Neuronal stem cell (in vitro differentiated cells): ENCODE data around the gene SLC35E1.
A peak's percentile ranks its signal among the peaks of the same experiment; 100 is the strongest.

Experiments used
- DNase-seq: peaks from one replicate; pipeline ENCODE4 v3.0.0-alpha.2; 2013; ENCODE audit warnings: low spot score
- H2AFZ ChIP-seq: one replicate; pipeline ENCODE4 v1.6.1; 2013; ENCODE audit warnings: mild to moderate bottlenecking, low read length, inconsistent platforms
- H2AK5ac ChIP-seq: 2 replicates; pipeline ENCODE4 v1.6.1; 2013; ENCODE audit warnings: low read depth, mild to moderate bottlenecking, inconsistent platforms, low read length, moderate library complexity, mixed read lengths
- H2BK120ac ChIP-seq: 2 replicates; pipeline ENCODE4 v1.6.1; 2013; ENCODE audit warnings: low read depth, mild to moderate bottlenecking, inconsistent platforms, low read length, moderate library complexity, mixed read lengths
- H2BK12ac ChIP-seq: one replicate; pipeline ENCODE4 v1.6.1; 2013; ENCODE audit warnings: low read length, inconsistent platforms
- H2BK15ac ChIP-seq: 2 replicates; pipeline ENCODE4 v1.6.1; 2013; ENCODE audit warnings: mild to moderate bottlenecking, low read length, inconsistent platforms, mixed read lengths
- H2BK5ac ChIP-seq: one replicate; pipeline ENCODE4 v1.6.1; 2013; ENCODE audit warnings: inconsistent platforms, mild to moderate bottlenecking, low read length, moderate library complexity
- H3K14ac ChIP-seq: one replicate; pipeline ENCODE4 v1.6.1; 2013; ENCODE audit warnings: low read length, inconsistent platforms
- H3K18ac ChIP-seq: 2 replicates; pipeline ENCODE4 v1.6.1; 2013; ENCODE audit warnings: low read length, inconsistent platforms
- H3K23ac ChIP-seq: 2 replicates; pipeline ENCODE4 v1.6.1; 2013; ENCODE audit warnings: low read depth, mild to moderate bottlenecking, mixed read lengths, low read length, inconsistent platforms; ENCODE audit not compliant: poor library complexity
- H3K27ac ChIP-seq: replicated peaks from 3 replicates; pipeline ENCODE4 v1.5.1; 2013; ENCODE audit warnings: low read length, inconsistent platforms
- H3K27me3 ChIP-seq, 3 experiments: 2 replicates each; pipeline ENCODE4 v1.6.1; 2013; ENCODE audit warnings: low read length in 3 of 3, mild to moderate bottlenecking in 2 of 3, inconsistent platforms in 1 of 3, low read depth in 1 of 3, mixed read lengths in 1 of 3, moderate library complexity in 1 of 3; ENCODE audit not compliant: control insufficient read depth in 3 of 3, insufficient read depth in 3 of 3
- H3K36me3 ChIP-seq, 2 donors: replicated peaks in 1 of 2; 2 replicates each; pipeline ENCODE4 v1.6.1; 2013; ENCODE audit warnings: low read length in 2 of 2; ENCODE audit not compliant: control insufficient read depth in 2 of 2, insufficient read depth in 2 of 2
- H3K4ac ChIP-seq: 2 replicates; pipeline ENCODE4 v1.6.1; 2013; ENCODE audit warnings: inconsistent platforms, mild to moderate bottlenecking, low read length, moderate library complexity
- H3K4me1 ChIP-seq, 2 donors: 1 replicate in 1 of 2; 2 replicates in 1 of 2; pipeline ENCODE4 v1.6.1; 2013; ENCODE audit warnings: low read length in 2 of 2, low read depth in 1 of 2; ENCODE audit not compliant: control insufficient read depth in 2 of 2, insufficient read depth in 1 of 2
- H3K4me2 ChIP-seq: one replicate; pipeline ENCODE4 v1.6.1; 2013; ENCODE audit warnings: mild to moderate bottlenecking, low read length, inconsistent platforms; ENCODE audit not compliant: insufficient read depth, poor library complexity, severe bottlenecking
- H3K4me3 ChIP-seq, 2 donors: 2 replicates each; pipeline ENCODE4 v1.5.1; 2013; ENCODE audit warnings: low read length in 2 of 2, mild to moderate bottlenecking in 2 of 2, inconsistent platforms in 1 of 2, moderate library complexity in 1 of 2
- H3K79me1 ChIP-seq: one replicate; pipeline ENCODE4 v1.6.1; 2013; ENCODE audit warnings: low read depth, mild to moderate bottlenecking, inconsistent platforms, low read length, moderate library complexity
- H3K9ac ChIP-seq: one replicate; pipeline ENCODE4 v1.6.1; 2013; ENCODE audit warnings: mild to moderate bottlenecking, low read depth, low read length, inconsistent platforms; ENCODE audit not compliant: poor library complexity
- H3K9me3 ChIP-seq, 2 donors: replicated peaks in 1 of 2; 2 replicates each; pipeline versions ENCODE3 to v1.6.1; 2013; ENCODE audit warnings: low read length in 2 of 2, mild to moderate bottlenecking in 2 of 2, inconsistent platforms in 1 of 2, low read depth in 1 of 2, mixed read lengths in 1 of 2, moderate library complexity in 1 of 2; ENCODE audit not compliant: control insufficient read depth in 2 of 2, insufficient read depth in 1 of 2
- H4K8ac ChIP-seq: one replicate; pipeline ENCODE4 v1.6.1; 2013; ENCODE audit warnings: low read depth, mild to moderate bottlenecking, inconsistent platforms, low read length, moderate library complexity
- H4K91ac ChIP-seq: one replicate; pipeline ENCODE4 v1.6.1; 2013; ENCODE audit warnings: low read length, low read depth, mild to moderate bottlenecking, inconsistent platforms; ENCODE audit not compliant: poor library complexity
- WGBS, 2 donors: extraction: QIAGEN DNeasy Blood & Tissue Kit; methylation state at CpG; one replicate each; pipeline ENCODE4 v1.1.7; 2013; ENCODE audit warnings: missing lambda C conversion rate in 2 of 2, mixed read lengths in 1 of 2; ENCODE audit not compliant: insufficient read length in 2 of 2, insufficient replicate concordance in 1 of 2; ENCODE audit errors: extremely low coverage in 2 of 2; 5-methylcytosine and 5-hydroxymethylcytosine counted together

The SLC35E1 gene

GRCh38 chr19:16531380-16531669 is 40.9 kb downstream of the SLC35E1 start:
- no peak overlapping the region for H2BK5ac ChIP-seq
- no peak overlapping the region for H4K91ac ChIP-seq
- no peak overlapping the region for H2AFZ ChIP-seq
- DNase-seq: no peak
- WGBS, 2 donors: no CpG with 5 or more reads among the region's 12 CpGs
- H3K14ac ChIP-seq: no peak overlapping the region
- H3K23ac ChIP-seq: peak overlapping the region; percentile 43
- H4K8ac ChIP-seq: no peak overlapping the region
- no peaks in the 10 kb centered on the region for H3K4me1 ChIP-seq
- H3K27me3 ChIP-seq: no peaks in the 10 kb centered on the region
- no peak overlapping the region for H2BK12ac ChIP-seq
- H3K4ac ChIP-seq: no peak overlapping the region
- no peak overlapping the region for H3K4me2 ChIP-seq
- H2BK120ac ChIP-seq: no peak overlapping the region
- peaks cover 16% of the 10 kb centered on the region for H3K79me1 ChIP-seq
- no peak overlapping the region for H3K27ac ChIP-seq
- no peak overlapping the region for H2AK5ac ChIP-seq
- peaks cover 0 to 2% of the 10 kb centered on the region in 2 donors for H3K9me3 ChIP-seq
- peaks cover 74 to 100% of the 10 kb centered on the region in 2 donors for H3K36me3 ChIP-seq
- H3K4me3 ChIP-seq: no peak overlapping the region
- no peak overlapping the region for H3K9ac ChIP-seq
- no peak overlapping the region for H3K18ac ChIP-seq
- H2BK15ac ChIP-seq: no peak overlapping the region

- peaks cover 76 to 100% of the 10 kb centered on the region in 2 donors for H3K36me3 ChIP-seq
- no peak overlapping the region for H2BK15ac ChIP-seq
- no peak for DNase-seq
- peaks cover 0 to 2% of the 10 kb centered on the region in 2 donors for H3K9me3 ChIP-seq
- no peak overlapping the region for H3K4ac ChIP-seq
- H3K27me3 ChIP-seq: no peaks in the 10 kb centered on the region
- no CpG with 5 or more reads among the region's 43 CpGs for WGBS, 2 donors
- peaks cover 13% of the 10 kb centered on the region for H3K79me1 ChIP-seq
- H3K18ac ChIP-seq: no peak overlapping the region
- no peaks in the 10 kb centered on the region for H3K4me1 ChIP-seq
- no peak overlapping the region for H3K14ac ChIP-seq
- peak overlapping the region; percentile 43 for H3K23ac ChIP-seq
- H3K27ac ChIP-seq: no peak overlapping the region
- no peak overlapping the region for H4K8ac ChIP-seq
- no peak overlapping the region for H3K4me2 ChIP-seq
- H3K4me3 ChIP-seq: no peak overlapping the region
- H4K91ac ChIP-seq: no peak overlapping the region
- H2BK120ac ChIP-seq: no peak overlapping the region
- no peak overlapping the region for H2AFZ ChIP-seq
- H2AK5ac ChIP-seq: no peak overlapping the region
- no peak overlapping the region for H2BK5ac ChIP-seq
- H2BK12ac ChIP-seq: no peak overlapping the region
- no peak overlapping the region for H3K9ac ChIP-seq
Observed at GRCh38 chr19:16530540-16531379, 41.5 kb downstream of the SLC35E1 start.

- H2BK12ac ChIP-seq: no peak overlapping the region
- peak overlapping the region; percentile 65 for H4K8ac ChIP-seq
- no peak overlapping the region for H2AK5ac ChIP-seq
- H3K79me1 ChIP-seq: peaks cover 15% of the 10 kb centered on the region
- peaks cover 0 to 2% of the 10 kb centered on the region in 2 donors for H3K9me3 ChIP-seq
- no peak for DNase-seq
- H3K9ac ChIP-seq: no peak overlapping the region
- no peak overlapping the region for H2BK15ac ChIP-seq
- no peak overlapping the region for H3K4ac ChIP-seq
- H3K36me3 ChIP-seq: peaks cover 80 to 100% of the 10 kb centered on the region in 2 donors
- no peak overlapping the region for H4K91ac ChIP-seq
- H2BK5ac ChIP-seq: no peak overlapping the region
- H3K27ac ChIP-seq: no peak overlapping the region
- H3K27me3 ChIP-seq: no peaks in the 10 kb centered on the region
- H2BK120ac ChIP-seq: no peak overlapping the region
- no peak overlapping the region for H3K4me2 ChIP-seq
- H3K4me1 ChIP-seq: no peaks in the 10 kb centered on the region
- no peak overlapping the region for H3K18ac ChIP-seq
- peak overlapping the region; percentile 55 for H3K23ac ChIP-seq
- no CpG with 5 or more reads among the region's 25 CpGs for WGBS, 2 donors
- peak overlapping the region in 1 of 2 donors; percentile 34 for H3K4me3 ChIP-seq
- H2AFZ ChIP-seq: no peak overlapping the region
- H3K14ac ChIP-seq: no peak overlapping the region
Observed at GRCh38 chr19:16529466-16530144, 42.6 kb downstream of the SLC35E1 start.

GRCh38 chr19:16527971-16528521 is 44.2 kb downstream of the SLC35E1 start:
- Histone ChIP-seq H3K27ac (no peak overlapping the region), H3K27me3 (no peaks in the 10 kb centered on the region), H2BK12ac (no peak overlapping the region), H3K9me3 (peaks cover 0 to 2% of the 10 kb centered on the region in 2 donors), H3K9ac (no peak overlapping the region), H3K4me3 (no peak overlapping the region), H4K91ac (no peak overlapping the region), H3K79me1 (peaks cover 15% of the 10 kb centered on the region), H2AFZ (no peak overlapping the region), H3K14ac (no peak overlapping the region), H2BK15ac (no peak overlapping the region), H4K8ac (no peak overlapping the region), H3K4ac (no peak overlapping the region), H3K23ac (no peak overlapping the region), H2AK5ac (no peak overlapping the region), H3K4me1 (no peaks in the 10 kb centered on the region), H3K4me2 (no peak overlapping the region), H2BK5ac (no peak overlapping the region), H3K18ac (no peak overlapping the region), H3K36me3 (peaks cover 81 to 99% of the 10 kb centered on the region in 2 donors), H2BK120ac (no peak overlapping the region)
- WGBS, 2 donors: no CpG with 5 or more reads among the region's 12 CpGs
- no peak for DNase-seq
